GM12878 (cell line): Measurements from ENCODE around the gene WBP2NL. TPM values are rescaled to one million over a fixed set of nuclear protein-coding genes. Genes with fewer than 3 reads are reported as not detected.

Experiments used
- ATAC-seq: fragments of 200-7000 bp; cut with Tn5 transposase; 3 replicates; pipeline ENCODE4 v1.9.1; 2020; ENCODE audit warnings: mild to moderate bottlenecking, moderate library complexity
- BruUV-seq: library from RNA; stranded (reverse); fragments of 400-500 nt; replicated peaks from 2 replicates; lab custom pipeline; 2021; lab: Mats Ljungman, UMichigan
- CTCF ChIA-PET: fragments of 300-600 bp; sonication (Branson Sonifier 250); formaldehyde crosslinking; extraction: SDS; loops from one replicate; lab custom pipeline; 2021; ENCODE audit warnings: inconsistent platforms; lab: Yijun Ruan, JAX
- POLR2A ChIA-PET: fragments of 350-600 bp; formaldehyde crosslinking; extraction: SDS; loops from one replicate; lab custom pipeline; 2021; ENCODE audit warnings: inconsistent platforms; lab: Charles Lee
- RAD21 ChIA-PET: fragments of 300-600 bp; sonication (Branson Sonifier 250); formaldehyde crosslinking; loops from one replicate; lab custom pipeline; 2023; ENCODE audit warnings: antibody characterized with exemption; ENCODE audit not compliant: unreplicated experiment; lab: Charles Lee
- SMC1A ChIA-PET: fragments of 300-600 bp; sonication (Branson Sonifier 250); formaldehyde crosslinking; loops from one replicate; lab custom pipeline; 2023; ENCODE audit not compliant: unreplicated experiment, uncharacterized antibody; lab: Charles Lee
- DNase-seq: peaks from one replicate; pipeline ENCODE4 v3.0.0-alpha.2; 2011; ENCODE audit warnings: low read depth, low spot score
- FAIRE-seq: peaks from 3 replicates; lab custom pipeline; 2011; peaks lifted over from hg19 to GRCh38; lab: Jason Lieb, UNC
- H2AFZ ChIP-seq: 2 replicates; pipeline ENCODE4 v1.6.0; 2011; ENCODE audit warnings: low read depth, low read length, control low read depth; ENCODE audit not compliant: control insufficient read depth
- H3K27ac ChIP-seq: 2 replicates; pipeline ENCODE4 v1.5.1; 2011; ENCODE audit warnings: control low read depth; ENCODE audit not compliant: control insufficient read depth, insufficient read depth
- H3K27me3 ChIP-seq, 2 experiments: replicated peaks in 1 of 2; 2 replicates each; pipeline versions ENCODE4 v1.6.0 to v1.6.1; 2011; ENCODE audit warnings: low read length in 1 of 2; ENCODE audit not compliant: control insufficient read depth in 2 of 2, insufficient read depth in 2 of 2
- H3K36me3 ChIP-seq, 2 experiments: 2 replicates each; pipeline ENCODE4 v1.5.1; 2011; ENCODE audit warnings: low read length in 1 of 2; ENCODE audit not compliant: control insufficient read depth in 2 of 2, insufficient read depth in 2 of 2
- H3K4me1 ChIP-seq: 2 replicates; pipeline ENCODE4 v1.6.1; 2011; ENCODE audit warnings: mild to moderate bottlenecking, low read length, moderate library complexity, mixed read lengths; ENCODE audit not compliant: control insufficient read depth, insufficient read depth
- H3K4me2 ChIP-seq: 2 replicates; pipeline ENCODE4 v1.6.0; 2011; ENCODE audit warnings: control low read depth; ENCODE audit not compliant: control insufficient read depth, insufficient read depth
- H3K4me3 ChIP-seq: fragments of 200-600 bp; sonication (generic); 2 replicates; pipeline ENCODE4 v1.5.1; 2016
- H3K79me2 ChIP-seq: 2 replicates; pipeline ENCODE4 v1.6.0; 2011; ENCODE audit warnings: low read length; ENCODE audit not compliant: control insufficient read depth, insufficient read depth
- H3K9ac ChIP-seq: 2 replicates; pipeline ENCODE4 v1.8.0; 2011; ENCODE audit warnings: low read length, control low read depth, mixed read lengths; ENCODE audit not compliant: control insufficient read depth, insufficient read depth
- H3K9me3 ChIP-seq: replicated peaks from 3 replicates; pipeline ENCODE4 v1.5.1; 2011; ENCODE audit warnings: mild to moderate bottlenecking, low read length; ENCODE audit not compliant: control insufficient read depth, insufficient read depth
- H4K20me1 ChIP-seq: 2 replicates; pipeline ENCODE4 v1.6.0; 2011; ENCODE audit not compliant: control insufficient read depth, insufficient read depth
- BCL3 ChIP-seq: IDR thresholded peaks from 2 replicates; pipeline ENCODE4 v1.6.1; 2011; ENCODE audit warnings: borderline replicate concordance, low read depth, mild to moderate bottlenecking, moderate library complexity, low read length; ENCODE audit not compliant: insufficient read depth, poor library complexity, severe bottlenecking
- BRCA1 ChIP-seq: IDR thresholded peaks from 2 replicates; pipeline ENCODE4 v1.6.1; 2011; ENCODE audit warnings: low read depth, low read length, improper control_type of control experiment
- CBX5 ChIP-seq: sonication (generic); IDR thresholded peaks from 2 replicates; pipeline ENCODE4 v1.6.1; 2016; ENCODE audit warnings: low read depth, moderate library complexity, mild to moderate bottlenecking, inconsistent platforms
- CHD2 ChIP-seq: IDR thresholded peaks from 2 replicates; pipeline ENCODE4 v1.6.1; 2011; ENCODE audit warnings: low read depth, low read length, improper control_type of control experiment, borderline replicate concordance
- FOXK2 ChIP-seq: fragments of 450-650 bp; IDR thresholded peaks from 2 replicates; pipeline ENCODE4 v1.6.1; 2017; ENCODE audit warnings: mild to moderate bottlenecking, moderate library complexity
- HDGF ChIP-seq: fragments of 450-650 bp; IDR thresholded peaks from 2 replicates; pipeline ENCODE4 v1.6.1; 2016; ENCODE audit warnings: antibody characterized with exemption
- IRF4 ChIP-seq: IDR thresholded peaks from 2 replicates; pipeline ENCODE4 v1.6.1; 2011; ENCODE audit warnings: low read depth, low read length
- JUNB ChIP-seq: IDR thresholded peaks from 2 replicates; pipeline ENCODE4 v1.6.1; 2016; ENCODE audit warnings: antibody characterized with exemption, mild to moderate bottlenecking
- MLLT1 ChIP-seq: fragments of 450-650 bp; IDR thresholded peaks from 2 replicates; pipeline ENCODE4 v1.6.1; 2016; ENCODE audit warnings: mild to moderate bottlenecking
- MTA3 ChIP-seq: IDR thresholded peaks from 2 replicates; pipeline ENCODE4 v1.6.1; 2012; ENCODE audit warnings: low read length, inconsistent platforms, borderline replicate concordance
- SIN3A ChIP-seq: IDR thresholded peaks from 2 replicates; pipeline ENCODE4 v1.6.1; 2012; ENCODE audit warnings: low read depth, low read length, improper control_type of control experiment
- ZNF217 ChIP-seq: fragments of 450-650 bp; IDR thresholded peaks from 2 replicates; pipeline ENCODE4 v1.6.1; 2017; ENCODE audit warnings: antibody characterized with exemption, mild to moderate bottlenecking
- ZNF687 ChIP-seq: fragments of 450-650 bp; IDR thresholded peaks from 2 replicates; pipeline ENCODE4 v1.6.1; 2017; ENCODE audit warnings: mild to moderate bottlenecking, moderate library complexity
- WGBS: methylation state at CpG from one replicate; pipeline ENCODE4 v1.1.6; 2016; ENCODE audit warnings: low lambda C conversion rate; ENCODE audit not compliant: insufficient replicate concordance, insufficient coverage; ENCODE audit errors: missing lambda C conversion rate; 5-methylcytosine and 5-hydroxymethylcytosine counted together
- in situ Hi-C: fragments of 300-500 bp; cut with MboI; formaldehyde crosslinking; loops from 9 replicates; pipeline ENCODE4 v1.14.3; 2018; ENCODE audit warnings: mixed read lengths
- intact Hi-C: fragments of 100-400 bp; cut with micrococcal nuclease; formaldehyde crosslinking; loops from one replicate; pipeline ENCODE4 v1.14.2; 2022; ENCODE audit not compliant: unreplicated experiment
- polyA plus RNA-seq, 11 experiments: library from polyadenylated mRNA; depleted of rRNA in 4 of 11; unstranded in 6 of 11; stranded (reverse) in 5 of 11; fragments of >200 nt; fragmentation: Nextera tagmentation in 4 of 11; fragmentation: Illumina TruSeq in 1 of 11; extraction: Ambion mirVana in 4 of 11; extraction: Trizol in 1 of 11; gene quantifications; 1 replicate in 1 of 11; 2 replicates in 10 of 11; pipeline versions ENCODE4 v1.2.1 to v1.2.3, GENCODE V29; 2011 to 2016; ENCODE audit warnings: inconsistent platforms in 2 of 11, missing spikeins in 2 of 11, low read depth in 1 of 11
- total RNA-seq, 4 experiments: library from RNA; depleted of rRNA in 3 of 4; stranded (reverse); fragments of >200 nt in 3 of 4; fragmentation: Illumina TruSeq in 1 of 4; extraction: Trizol in 1 of 4; gene quantifications; 2 replicates each; pipeline versions ENCODE4 v1.2.1 to v1.2.3, GENCODE V29; 2013 to 2021

The WBP2NL gene
- total and polyA plus RNA-seq, 10 of the 15 experiments (the other 5 are each of a cell fraction or from before 2014, with no cell fraction given): 0.46 to 1.9 (median 1.3) TPM

- in situ Hi-C loops: no loop called here
- FAIRE-seq: no peak
These were observed 9.3 kb upstream of the WBP2NL start for GRCh38 chr22:41989246-41989645.

More at GRCh38 chr22:41989246-41989645, 9.3 kb upstream of the WBP2NL start:
- Histone ChIP-seq H3K4me3 (no peak overlapping the region), H3K79me2 (no peaks in the 10 kb centered on the region), H3K27me3 (no peaks in the 10 kb centered on the region), H3K36me3 (no peaks in the 10 kb centered on the region), H4K20me1 (no peaks in the 10 kb centered on the region), H3K27ac (no peak overlapping the region), H3K4me1 (no peaks in the 10 kb centered on the region; the same call in 1 of the 2 replicates), H3K4me2 (no peak overlapping the region), H3K9ac (no peak overlapping the region), H2AFZ (no peak overlapping the region), H3K9me3 (no peaks in the 10 kb centered on the region)
- intact Hi-C loops: no loop called here
- POLR2A ChIA-PET: interaction anchor here (0.5 kb wide), 1 partner anchor 55 kb away, joined by 4 read pairs; no protein-coding TSS in a partner anchor
- no TSS peak for BruUV-seq
- WGBS: 75% methylated on average over 4 of the region's 4 CpGs
- CTCF ChIA-PET: no interaction called here
- TF ChIP-seq CHD2: no peak
- TF ChIP-seq FOXK2: no peak
- TF ChIP-seq IRF4: no peak
- no peak for TF ChIP-seq HDGF
- no peak for TF ChIP-seq MTA3
- TF ChIP-seq SIN3A: no peak
- no peak for TF ChIP-seq BCL3
- TF ChIP-seq ZNF687: no peak
- no peak for TF ChIP-seq ZNF217
- TF ChIP-seq MLLT1: no peak
- no peak for TF ChIP-seq CBX5
- TF ChIP-seq BRCA1: no peak
- no peak for TF ChIP-seq JUNB
- ATAC-seq (no peak), DNase-seq (no peak)
- RAD21 ChIA-PET: no interaction called here
- SMC1A ChIA-PET: no interaction called here
